Lung (tissue), 12 donors: ENCODE data around the gene PROM1. TPM values are rescaled to one million over a fixed set of nuclear protein-coding genes. Genes with fewer than 3 reads are reported as not detected.
A peak's percentile ranks its signal among the peaks of the same experiment; 100 is the strongest.

Source experiments
- ATAC-seq: fragments of 200-7000 bp; cut with Tn5 transposase; one replicate; pipeline ENCODE4 v1.9.1; 2020; ENCODE audit warnings: moderate number of reproducible peaks; ENCODE audit not compliant: insufficient read depth, low FRiP score
- DNase-seq, 3 donors: peaks; one replicate each; pipeline ENCODE4 v3.0.0-alpha.2; 2013 to 2017
- H3K27ac ChIP-seq, 2 donors: one replicate each; pipeline ENCODE4 v1.5.1; 2013; ENCODE audit warnings: mild to moderate bottlenecking in 2 of 2, moderate library complexity in 2 of 2, control low read depth in 1 of 2, inconsistent platforms in 1 of 2, low read depth in 1 of 2, low read length in 1 of 2
- H3K27me3 ChIP-seq, 3 donors: one replicate each; pipeline ENCODE4 v1.5.1; 2013; ENCODE audit warnings: low read length in 2 of 3; ENCODE audit not compliant: control insufficient read depth in 3 of 3, insufficient read depth in 3 of 3
- H3K36me3 ChIP-seq, 4 donors: one replicate each; pipeline ENCODE4 v1.5.1; 2013; ENCODE audit warnings: low read length in 4 of 4, mild to moderate bottlenecking in 1 of 4, moderate library complexity in 1 of 4; ENCODE audit not compliant: control insufficient read depth in 4 of 4, insufficient read depth in 4 of 4
- H3K4me1 ChIP-seq, 5 donors: one replicate each; pipeline ENCODE4 v1.5.1; 2013; ENCODE audit warnings: low read length in 5 of 5, mild to moderate bottlenecking in 2 of 5, moderate library complexity in 1 of 5; ENCODE audit not compliant: control insufficient read depth in 5 of 5, insufficient read depth in 5 of 5
- H3K4me3 ChIP-seq: one replicate; pipeline ENCODE4 v1.5.1; 2013; ENCODE audit warnings: mild to moderate bottlenecking, control low read depth, moderate library complexity
- H3K9ac ChIP-seq, 2 donors: one replicate each; pipeline ENCODE4 v1.5.1; 2013; ENCODE audit warnings: low read length in 2 of 2, control low read depth in 1 of 2; ENCODE audit not compliant: insufficient read depth in 1 of 2
- H3K9me3 ChIP-seq, 4 donors: one replicate each; pipeline ENCODE4 v1.5.1; 2013; ENCODE audit warnings: low read length in 3 of 4, mild to moderate bottlenecking in 1 of 4, moderate library complexity in 1 of 4; ENCODE audit not compliant: control insufficient read depth in 4 of 4, insufficient read depth in 3 of 4
- WGBS, 2 donors: extraction: QIAGEN DNeasy Blood & Tissue Kit; methylation state at CpG; one replicate each; pipeline ENCODE4 v1.1.7; 2013; 5-methylcytosine and 5-hydroxymethylcytosine counted together
- polyA plus RNA-seq, 2 donors: library from polyadenylated mRNA; stranded (reverse); fragments of 200-250 nt; gene quantifications; one replicate each; pipeline ENCODE4 v1.2.1, GENCODE V29; 2013
- total RNA-seq, 2 donors: library from RNA; depleted of rRNA in 1 of 2; stranded (reverse); fragments of >200 nt in 1 of 2; gene quantifications; one replicate each; pipeline ENCODE4 v1.2.1, GENCODE V29; 2014 to 2021
- TF ChIP-seq, protein P1 (sequence below): IDR thresholded peaks from 2 replicates; pipeline ENCODE4 v1.5.1; 2012; ENCODE audit warnings: mild to moderate bottlenecking; ENCODE audit errors: control extremely low read depth, extremely low read depth
- donor health status: control.
- donor health status: control.
- donor health status: Bipolar disorder and iron deficiency.
- donor health status: healthy.
- donor health status: DM: yes; HTN: yes; CAD: no.

PROM1 gene
- total and polyA plus RNA-seq, 4 donors = 6.7 to 49.5 (median 27.6) TPM

DNA sequence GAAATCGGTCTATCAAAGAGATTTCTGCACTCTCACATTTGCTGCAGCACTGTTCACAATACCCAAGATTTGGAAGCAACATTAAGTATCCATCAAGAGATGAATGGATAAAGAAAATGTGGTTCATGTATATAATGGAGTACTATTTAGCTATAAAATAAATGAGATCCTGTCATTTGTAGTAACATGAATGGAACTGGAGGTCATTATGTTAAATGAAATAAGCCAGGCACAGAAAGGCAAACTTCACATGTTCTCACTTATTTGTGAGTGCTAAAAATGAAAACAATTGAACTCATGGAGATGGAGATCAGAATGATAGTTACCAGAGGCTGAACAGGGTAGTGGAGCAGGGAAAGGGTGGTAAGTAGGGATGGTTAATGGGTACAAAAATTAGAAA, 17.0 kb upstream of the PROM1 start:
- TF ChIP-seq, protein P1, sequence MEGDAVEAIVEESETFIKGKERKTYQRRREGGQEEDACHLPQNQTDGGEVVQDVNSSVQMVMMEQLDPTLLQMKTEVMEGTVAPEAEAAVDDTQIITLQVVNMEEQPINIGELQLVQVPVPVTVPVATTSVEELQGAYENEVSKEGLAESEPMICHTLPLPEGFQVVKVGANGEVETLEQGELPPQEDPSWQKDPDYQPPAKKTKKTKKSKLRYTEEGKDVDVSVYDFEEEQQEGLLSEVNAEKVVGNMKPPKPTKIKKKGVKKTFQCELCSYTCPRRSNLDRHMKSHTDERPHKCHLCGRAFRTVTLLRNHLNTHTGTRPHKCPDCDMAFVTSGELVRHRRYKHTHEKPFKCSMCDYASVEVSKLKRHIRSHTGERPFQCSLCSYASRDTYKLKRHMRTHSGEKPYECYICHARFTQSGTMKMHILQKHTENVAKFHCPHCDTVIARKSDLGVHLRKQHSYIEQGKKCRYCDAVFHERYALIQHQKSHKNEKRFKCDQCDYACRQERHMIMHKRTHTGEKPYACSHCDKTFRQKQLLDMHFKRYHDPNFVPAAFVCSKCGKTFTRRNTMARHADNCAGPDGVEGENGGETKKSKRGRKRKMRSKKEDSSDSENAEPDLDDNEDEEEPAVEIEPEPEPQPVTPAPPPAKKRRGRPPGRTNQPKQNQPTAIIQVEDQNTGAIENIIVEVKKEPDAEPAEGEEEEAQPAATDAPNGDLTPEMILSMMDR = no peak
- H3K9me3 ChIP-seq = no peaks in the 10 kb centered on the region
- no peak overlapping the region for H3K4me3 ChIP-seq
- peaks cover 0 to 9% (median 0%) of the 10 kb centered on the region in 3 donors for H3K27me3 ChIP-seq
- no peaks in the 10 kb centered on the region for H3K36me3 ChIP-seq
- WGBS, 2 donors = 92 to 100% methylated on average over 1 of the region's 1 CpG
- H3K4me1 ChIP-seq = peaks cover 0 to 7% (median 0%) of the 10 kb centered on the region in 5 donors
- H3K9ac ChIP-seq = no peak overlapping the region
- DNase-seq (no peak), ATAC-seq (no peak)
- H3K27ac ChIP-seq = no peak overlapping the region

DNA sequence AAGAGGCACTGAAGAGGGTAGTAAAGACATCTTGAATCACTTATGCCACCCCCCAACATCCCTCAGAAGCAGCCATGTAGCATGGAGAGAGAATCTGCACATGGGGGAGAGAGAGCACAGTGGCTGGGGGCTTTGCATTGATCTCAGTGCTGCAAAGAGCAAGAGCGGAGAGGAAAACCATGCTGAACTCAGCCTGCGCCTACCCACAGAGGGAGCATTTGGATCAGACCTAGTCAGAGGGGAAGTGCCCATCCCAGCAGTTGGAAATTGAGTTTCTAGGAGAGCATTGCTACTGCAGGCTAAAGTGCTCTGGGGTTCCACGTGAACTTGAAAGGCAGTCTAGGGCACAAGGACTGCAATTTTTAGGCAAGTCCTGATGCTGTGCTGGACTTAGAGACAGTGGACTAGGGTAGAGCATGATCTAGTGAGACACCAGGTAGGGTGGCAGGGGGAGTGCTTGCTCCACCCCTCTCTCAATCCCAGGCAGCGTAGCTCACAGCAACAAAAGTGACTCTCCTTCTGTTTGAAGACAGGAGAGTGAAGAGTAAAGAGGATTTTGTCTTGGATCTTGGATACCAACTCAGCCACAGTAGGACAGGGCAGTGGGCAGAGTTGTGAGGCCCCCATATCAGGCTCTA, 9.0 kb upstream of the PROM1 start:
- no peaks in the 10 kb centered on the region for H3K36me3 ChIP-seq
- peaks cover 0 to 4% (median 0%) of the 10 kb centered on the region in 4 donors for H3K9me3 ChIP-seq

DNA sequence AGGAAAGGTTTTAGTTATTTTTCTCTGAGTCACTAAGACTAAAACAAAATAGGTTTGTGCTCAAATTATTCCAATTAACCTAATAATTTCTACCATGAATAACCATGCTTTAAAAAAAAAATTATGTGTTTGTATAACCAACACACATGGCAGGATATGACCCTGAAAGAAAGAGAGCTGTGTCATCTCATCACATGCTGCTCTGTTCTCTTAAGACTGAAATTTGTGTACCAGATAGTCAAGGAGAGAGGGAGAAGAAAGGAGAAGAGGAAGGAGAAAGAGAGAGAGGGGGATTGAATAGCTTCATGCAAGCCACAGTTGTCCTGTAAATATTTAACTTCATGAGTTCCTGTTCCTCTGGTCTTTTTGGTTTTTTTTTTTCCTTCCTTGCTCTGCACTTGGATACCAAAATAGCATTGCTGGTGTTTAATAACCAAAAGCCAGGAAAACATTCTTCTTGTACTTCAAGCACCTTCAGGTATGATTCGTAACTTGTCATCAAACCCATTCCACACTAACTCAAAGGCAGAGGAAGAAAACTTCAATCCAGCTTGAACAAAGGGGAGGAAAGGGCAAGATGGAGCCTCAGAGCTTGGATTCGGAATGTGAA, 6.4 kb upstream of the PROM1 start:
- no peak overlapping the region for H3K27ac ChIP-seq
- WGBS, 2 donors = 59 to 76% methylated on average over 2 of the region's 2 CpGs
- peaks cover 0 to 13% (median 2%) of the 10 kb centered on the region in 5 donors for H3K4me1 ChIP-seq
- DNase-seq = peak in 2 of 3 donors; percentile 30 to 41
- peaks cover 0 to 9% (median 0%) of the 10 kb centered on the region in 4 donors for H3K9me3 ChIP-seq
- no peaks in the 10 kb centered on the region for H3K36me3 ChIP-seq
- H3K9ac ChIP-seq = no peak overlapping the region
- no peak for ATAC-seq
- H3K27me3 ChIP-seq = peaks cover 0 to 4% (median 0%) of the 10 kb centered on the region in 3 donors
- no peak overlapping the region for H3K4me3 ChIP-seq
- TF ChIP-seq, protein P1 = no peak

More for the DNA sequence above, 9.0 kb upstream of the PROM1 start:
- no peak overlapping the region for H3K4me3 ChIP-seq
- ATAC-seq (no peak), DNase-seq (no peak)
- no peak overlapping the region for H3K9ac ChIP-seq
- TF ChIP-seq, protein P1 = no peak
- WGBS, 2 donors = 96 to 99% methylated on average over 4 of the region's 4 CpGs
- H3K4me1 ChIP-seq = peaks cover 0 to 13% (median 2%) of the 10 kb centered on the region in 5 donors
- H3K27ac ChIP-seq = no peak overlapping the region
- H3K27me3 ChIP-seq = peaks cover 0 to 2% (median 0%) of the 10 kb centered on the region in 3 donors
